ENCODE measurements around the gene C12orf42.
A peak's percentile ranks its signal among the peaks of the same experiment; 100 is the strongest.

Gene C12orf42

GRCh38 chr12:103379670-103380069 is 116.1 kb downstream of the C12orf42 start:
- DNase-seq: no peak
- intact Hi-C loops (cut with DNase I): no loop called here

DNA sequence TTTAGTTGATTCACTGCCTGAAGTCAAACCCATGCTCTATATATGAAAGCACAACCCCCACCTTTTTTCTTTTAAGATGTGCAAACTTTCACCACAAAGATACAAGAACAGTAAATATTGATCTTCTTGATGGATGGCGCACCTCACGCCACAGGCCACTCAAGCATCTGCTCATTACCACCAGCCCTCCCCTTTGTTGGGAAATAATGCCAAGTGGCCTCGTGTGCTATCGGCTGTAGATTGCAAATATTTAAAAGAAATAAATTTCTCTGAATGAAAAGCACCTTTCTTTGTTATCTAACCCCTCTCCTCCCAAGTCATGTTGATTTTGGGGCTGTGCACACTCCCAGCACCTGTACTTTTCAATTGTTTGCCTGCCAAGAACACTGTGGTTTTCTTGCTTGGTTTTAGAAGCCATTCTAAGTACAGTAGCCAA is 122.7 kb downstream of the C12orf42 start:
- intact Hi-C loops (cut with DNase I): no loop called here

GRCh38 chr12:103369929-103370328 is 125.8 kb downstream of the C12orf42 start:
- intact Hi-C loops (cut with DNase I): no loop called here
- no peak for DNase-seq

More for the DNA sequence above, 122.7 kb downstream of the C12orf42 start:
- no peak for DNase-seq

GRCh38 chr12:103368167-103368566 is 127.6 kb downstream of the C12orf42 start:
- intact Hi-C loops (cut with DNase I): no loop called here
- no peak for DNase-seq

- no peak for DNase-seq
- intact Hi-C loops (cut with DNase I): no loop called here
These were observed 141.4 kb downstream of the C12orf42 start for GRCh38 chr12:103354403-103354802.

DNA sequence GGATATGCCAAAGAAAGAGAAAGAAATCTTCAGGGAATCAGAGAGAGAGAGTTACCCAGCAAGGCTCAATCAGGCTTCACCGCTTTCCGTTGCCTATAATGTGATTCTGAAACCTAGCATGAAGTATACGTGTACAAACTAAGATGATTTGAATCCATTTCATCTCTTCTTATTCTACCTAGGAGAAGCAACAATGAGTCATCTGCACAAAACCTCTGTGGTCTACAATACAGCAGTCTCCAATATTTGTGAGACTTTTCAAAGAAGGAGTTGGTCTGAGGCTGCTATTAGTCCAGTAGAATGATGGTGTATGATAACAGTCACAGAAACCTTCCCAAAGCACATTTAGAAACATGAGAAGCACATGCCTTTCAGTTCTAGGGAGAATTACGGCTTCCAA is 141.9 kb downstream of the C12orf42 start:
- intact Hi-C loops (cut with DNase I): no loop called here
- DNase-seq: no peak

GRCh38 chr12:103350116-103350515 is 145.7 kb downstream of the C12orf42 start:
- DNase-seq: no peak
- intact Hi-C loops (cut with DNase I): no loop called here

GRCh38 chr12:103348935-103349334 is 146.8 kb downstream of the C12orf42 start:
- no peak for DNase-seq
- intact Hi-C loops (cut with DNase I): no loop called here

DNA sequence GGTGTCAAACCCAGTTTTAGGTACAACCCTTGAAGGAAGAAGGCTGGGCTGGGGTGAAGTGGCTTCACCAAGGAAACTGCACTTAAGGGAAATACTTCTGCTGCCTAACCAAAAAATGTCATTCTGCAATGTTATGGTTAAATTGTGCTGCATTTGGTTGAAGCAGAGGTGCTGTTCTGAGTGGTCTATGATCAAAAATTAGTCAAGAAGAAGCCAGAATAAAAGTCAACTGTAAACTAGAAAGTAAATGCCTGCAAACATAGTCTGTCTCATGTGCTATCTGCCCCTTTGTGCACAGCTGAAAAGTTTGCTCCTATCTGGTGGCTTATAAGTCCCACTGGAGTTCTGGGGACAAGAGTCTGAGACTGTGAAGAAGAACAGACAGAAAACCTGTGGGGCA is 158.8 kb downstream of the C12orf42 start:
- DNase-seq: no peak
- intact Hi-C loops (cut with DNase I): no loop called here

- intact Hi-C loops (cut with DNase I): no loop called here
- DNase-seq: peak in 9 of 42 donors; percentile 1 to 30 (median 11)
These were observed 161.3 kb downstream of the C12orf42 start for GRCh38 chr12:103334466-103334865.

GRCh38 chr12:103333676-103334075 is 162.1 kb downstream of the C12orf42 start:
- no peak for DNase-seq
- intact Hi-C loops (cut with DNase I): no loop called here

DNA sequence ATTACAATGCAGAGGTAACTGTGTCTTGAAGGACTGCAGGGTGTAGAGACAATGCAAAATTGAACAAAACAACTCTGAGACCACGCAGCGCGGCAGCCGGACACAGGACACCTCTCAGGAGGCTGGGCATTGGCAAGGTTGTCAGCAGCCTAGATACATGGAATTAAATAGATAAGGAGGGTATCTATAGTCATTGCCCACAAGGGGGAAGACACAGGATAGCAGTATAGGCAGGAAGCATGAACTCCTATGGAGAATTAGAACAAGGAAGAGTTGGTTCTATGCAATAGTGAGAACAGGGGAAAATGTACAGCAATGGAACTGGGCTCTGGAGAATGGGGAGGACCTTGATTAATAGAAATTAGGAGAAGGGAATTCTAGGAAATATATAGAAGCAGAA is 164.1 kb downstream of the C12orf42 start:
- DNase-seq: no peak
- intact Hi-C loops (cut with DNase I): no loop called here

DNA sequence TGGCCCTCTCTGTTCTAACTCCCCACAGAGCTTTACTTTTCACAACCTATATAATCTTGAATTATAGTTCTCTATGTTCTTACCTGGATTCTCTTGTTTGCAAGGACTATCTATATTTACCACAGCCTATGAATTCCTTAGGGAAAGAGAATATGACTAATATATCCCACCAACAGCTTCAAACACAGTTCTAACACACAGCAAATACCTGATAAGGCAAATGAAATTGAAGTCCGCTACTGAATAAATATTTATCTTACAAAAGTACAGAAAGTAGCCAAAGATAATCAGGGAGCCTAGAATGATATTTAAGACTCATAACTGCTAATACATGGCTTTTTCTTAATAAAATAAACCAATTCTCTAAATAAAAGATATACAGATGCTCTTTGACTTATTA is 165.1 kb downstream of the C12orf42 start:
- intact Hi-C loops (cut with DNase I): no loop called here
- no peak for DNase-seq

DNA sequence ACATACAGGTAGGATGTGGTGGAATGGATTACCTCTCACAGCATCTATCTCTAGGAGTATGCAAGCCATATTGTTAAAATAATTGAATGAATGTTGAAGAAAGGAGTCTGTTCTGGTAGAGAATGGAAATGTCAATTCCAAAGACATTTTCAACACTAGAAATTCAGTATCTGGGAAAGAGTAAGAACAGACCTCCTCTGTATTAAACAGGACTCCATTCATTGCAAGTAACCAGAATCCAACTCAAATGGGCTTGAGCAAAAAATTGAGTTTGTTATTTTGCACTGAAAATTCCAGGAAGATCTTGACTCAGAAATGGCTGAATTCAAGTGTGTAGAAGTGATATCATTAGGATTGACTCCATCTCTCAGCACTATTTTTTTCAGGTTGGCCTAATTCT is 168.1 kb downstream of the C12orf42 start:
- DNase-seq: no peak
- intact Hi-C loops (cut with DNase I): no loop called here

GRCh38 chr12:103326190-103326589 is 169.6 kb downstream of the C12orf42 start:
- intact Hi-C loops (cut with DNase I): no loop called here
- no peak for DNase-seq

GRCh38 chr12:103318566-103318965 is 177.2 kb downstream of the C12orf42 start:
- intact Hi-C loops (cut with DNase I): no loop called here
- DNase-seq: no peak

GRCh38 chr12:103317220-103317619 is 178.5 kb downstream of the C12orf42 start:
- no peak for DNase-seq
- intact Hi-C loops (cut with DNase I): no loop called here

DNA sequence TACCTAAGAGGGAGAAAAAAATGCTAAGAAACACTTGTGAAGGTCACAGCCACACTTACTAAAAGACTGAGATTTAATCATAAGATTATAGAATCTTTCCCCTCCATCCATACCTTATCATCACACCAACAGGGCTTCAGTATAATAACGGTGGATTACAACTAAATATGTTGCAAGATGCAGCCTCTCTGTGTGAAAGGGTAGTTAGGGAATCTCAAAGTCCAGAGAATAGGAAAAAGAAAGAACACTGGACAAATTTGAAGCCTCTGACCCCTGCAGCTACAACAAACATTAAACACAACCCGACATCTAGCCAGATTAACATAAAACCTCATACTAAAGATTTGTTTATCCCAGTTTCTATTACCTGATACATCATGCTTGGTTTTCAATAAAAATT is 181.0 kb downstream of the C12orf42 start:
- DNase-seq: no peak
- intact Hi-C loops (cut with DNase I): no loop called here

- intact Hi-C loops (cut with DNase I): no loop called here
These were observed 181.9 kb downstream of the C12orf42 start for GRCh38 chr12:103313894-103314293.

DNA sequence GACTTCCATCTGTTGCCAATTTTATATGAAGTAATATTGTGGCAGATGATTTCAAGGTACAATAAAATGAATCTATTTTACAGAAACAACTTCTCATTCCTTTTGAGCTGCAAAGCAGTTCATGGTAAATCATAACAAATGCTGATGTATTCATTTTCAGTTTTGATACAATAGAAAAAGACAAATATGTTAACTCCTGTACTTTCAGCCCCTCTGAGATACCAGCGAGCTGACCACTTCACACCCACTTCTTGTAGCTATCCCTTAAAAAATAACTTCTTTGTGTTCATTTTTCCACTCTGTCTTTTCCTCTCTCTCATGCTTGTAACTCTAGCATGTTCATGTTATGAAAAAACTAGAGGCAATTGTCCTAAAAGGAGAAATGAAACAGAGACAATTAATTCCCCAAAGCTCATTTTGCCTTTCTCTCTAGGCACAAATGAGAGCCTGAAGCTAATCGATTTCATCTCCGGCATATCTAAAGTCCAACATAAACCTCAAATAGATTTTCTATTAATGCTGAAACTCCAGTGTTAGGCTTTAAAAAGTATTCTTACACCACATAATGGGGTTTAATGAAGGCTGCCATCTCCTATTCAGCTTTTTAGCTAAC is 182.9 kb downstream of the C12orf42 start:
- DNase-seq: no peak
- intact Hi-C loops (cut with DNase I): no loop called here

More at GRCh38 chr12:103313894-103314293, 181.9 kb downstream of the C12orf42 start:
- DNase-seq: no peak

DNA sequence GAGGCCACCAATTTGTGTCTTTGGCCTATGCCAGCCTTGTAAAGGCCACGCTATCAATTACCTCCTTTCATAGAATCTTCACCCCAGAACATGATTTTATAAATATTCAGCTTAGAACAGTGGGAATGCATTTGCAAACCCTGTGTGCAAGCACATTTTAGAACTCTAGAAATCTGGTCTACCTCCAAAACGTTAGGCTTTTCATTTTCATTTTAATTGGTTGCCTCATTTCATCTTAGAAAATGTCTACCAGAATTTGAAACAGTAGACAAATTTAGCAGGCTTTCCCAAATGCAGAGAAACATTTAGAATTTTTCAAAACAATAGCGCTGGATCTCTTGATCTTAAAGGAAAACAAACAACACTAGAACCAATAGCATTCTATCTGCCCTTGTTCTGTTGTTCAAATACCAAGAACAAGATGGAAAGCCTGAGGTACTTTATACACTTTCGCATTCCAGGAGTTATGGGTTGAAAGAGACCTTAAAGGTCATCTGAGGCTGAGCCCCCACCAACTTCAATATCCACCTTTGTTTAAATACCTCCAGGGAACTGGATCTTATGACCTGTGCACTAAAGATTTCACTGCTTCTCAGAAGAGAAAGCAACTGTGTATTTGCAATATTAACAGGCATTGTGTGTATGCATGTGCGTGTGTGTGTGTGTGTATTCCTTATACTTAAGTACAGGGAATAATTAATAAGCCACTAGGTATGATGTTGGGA is 185.1 kb downstream of the C12orf42 start:
- intact Hi-C loops (cut with DNase I): no loop called here

More for the DNA sequence above, 185.1 kb downstream of the C12orf42 start:
- no peak for DNase-seq

All from head of caudate nucleus (tissue), 42 donors.